Uterus (tissue), 4 donors: ENCODE measurements around the gene HDDC3. TPM values are rescaled to one million over a fixed set of nuclear protein-coding genes. Genes with fewer than 3 reads are reported as not detected.

Experiments
- DNase-seq, 2 donors: peaks; one replicate each; pipeline ENCODE4 v3.0.0-alpha.2; 2019 to 2020
- H3K27ac ChIP-seq, 2 donors: fragments of 200-600 bp; sonication (generic); 1 replicate in 1 of 2; 2 replicates in 1 of 2; pipeline ENCODE4 v1.5.1; 2016 to 2018
- H3K27me3 ChIP-seq, 2 donors: fragments of 200-600 bp; sonication (generic); one replicate each; pipeline ENCODE4 v1.5.1; 2018 to 2019; ENCODE audit warnings: control low read depth in 1 of 2
- H3K36me3 ChIP-seq, 2 donors: fragments of 200-600 bp; sonication (generic); one replicate each; pipeline ENCODE4 v1.5.1; 2019; ENCODE audit warnings: control low read depth in 1 of 2
- H3K4me1 ChIP-seq, 2 donors: fragments of 200-600 bp; sonication (generic); one replicate each; pipeline ENCODE4 v1.5.1; 2018 to 2019; ENCODE audit warnings: control low read depth in 1 of 2
- H3K4me3 ChIP-seq, 2 donors: fragments of 200-600 bp; sonication (generic); 1 replicate in 1 of 2; 2 replicates in 1 of 2; pipeline ENCODE4 v1.5.1; 2018 to 2019; ENCODE audit warnings: mild to moderate bottlenecking in 1 of 2
- H3K9me3 ChIP-seq, 2 donors: fragments of 200-600 bp; sonication (generic); one replicate each; pipeline ENCODE4 v1.5.1; 2019; ENCODE audit warnings: control low read depth in 1 of 2
- CTCF ChIP-seq, 4 experiments: fragments of 200-600 bp in 2 of 4; fragments of 450-650 bp in 2 of 4; sonication (generic) in 2 of 4; IDR thresholded peaks; one replicate each; pipeline ENCODE4 v1.5.1; 2016 to 2019; ENCODE audit warnings: antibody characterized with exemption in 4 of 4, mild to moderate bottlenecking in 2 of 4, moderate library complexity in 1 of 4
- POLR2A ChIP-seq, 2 donors: fragments of 450-650 bp; IDR thresholded peaks; one replicate each; pipeline ENCODE4 v1.6.1; 2016; ENCODE audit warnings: antibody characterized with exemption in 2 of 2, mild to moderate bottlenecking in 1 of 2, moderate library complexity in 1 of 2
- intact Hi-C: fragments of 100-400 bp; cut with DNase I; formaldehyde crosslinking; loops from one replicate; pipeline ENCODE4 v1.15.1; 2023; ENCODE audit warnings: low total_unique reads
- total RNA-seq, 4 donors: library from RNA; depleted of rRNA in 3 of 4; stranded (reverse); fragments of >200 nt in 3 of 4; gene quantifications; one replicate each; pipeline versions ENCODE4 v1.1.0 to v1.2.4, GENCODE V29; 2014 to 2023
- donor health status: DM: yes; HTN: yes; CAD: no.

Gene HDDC3
- total RNA-seq, 4 donors from 2014 or later = 0.59 to 14.0 (median 7.2) TPM

GRCh38 chr15:90915808-90916440 lies 16.4 kb downstream of the HDDC3 start:
- no peak overlapping the region for H3K27ac ChIP-seq
- H3K27me3 ChIP-seq = no peaks in the 10 kb centered on the region
- H3K4me3 ChIP-seq = no peak overlapping the region
- H3K9me3 ChIP-seq = no peaks in the 10 kb centered on the region
- TF ChIP-seq CTCF (IDR thresholded peaks at IDR 0.05) (no peak), POLR2A (IDR thresholded peaks at IDR 0.05) (no peak)
- no peaks in the 10 kb centered on the region for H3K36me3 ChIP-seq
- intact Hi-C loops = no loop called here
- no peaks in the 10 kb centered on the region for H3K4me1 ChIP-seq
- no peak for DNase-seq

GRCh38 chr15:90915216-90915807 lies 17.0 kb downstream of the HDDC3 start:
- no peak overlapping the region for H3K27ac ChIP-seq
- no peaks in the 10 kb centered on the region for H3K36me3 ChIP-seq
- no peaks in the 10 kb centered on the region for H3K4me1 ChIP-seq
- no peaks in the 10 kb centered on the region for H3K9me3 ChIP-seq
- no peak for TF ChIP-seq CTCF (IDR thresholded peaks at IDR 0.05)
- TF ChIP-seq POLR2A (IDR thresholded peaks at IDR 0.05) = no peak
- no peak for DNase-seq
- H3K4me3 ChIP-seq = no peak overlapping the region
- H3K27me3 ChIP-seq = no peaks in the 10 kb centered on the region
- intact Hi-C loops = no loop called here

GRCh38 chr15:90914305-90915080 lies 17.9 kb downstream of the HDDC3 start:
- Histone ChIP-seq H3K27ac (no peak overlapping the region), H3K36me3 (no peaks in the 10 kb centered on the region), H3K9me3 (no peaks in the 10 kb centered on the region), H3K4me1 (no peaks in the 10 kb centered on the region), H3K4me3 (no peak overlapping the region), H3K27me3 (no peaks in the 10 kb centered on the region)
- DNase-seq = no peak
- intact Hi-C loops = no loop called here
- TF ChIP-seq CTCF (IDR thresholded peaks at IDR 0.05) (no peak), POLR2A (IDR thresholded peaks at IDR 0.05) (no peak)

GRCh38 chr15:90913398-90913944 lies 18.9 kb downstream of the HDDC3 start:
- Histone ChIP-seq H3K4me3 (no peak overlapping the region), H3K27ac (no peak overlapping the region), H3K27me3 (no peaks in the 10 kb centered on the region), H3K9me3 (no peaks in the 10 kb centered on the region), H3K36me3 (no peaks in the 10 kb centered on the region), H3K4me1 (no peaks in the 10 kb centered on the region)
- intact Hi-C loops = no loop called here
- DNase-seq = no peak
- no peak for TF ChIP-seq CTCF (IDR thresholded peaks at IDR 0.05)
- no peak for TF ChIP-seq POLR2A (IDR thresholded peaks at IDR 0.05)

- no peaks in the 10 kb centered on the region for H3K9me3 ChIP-seq
- no peak for TF ChIP-seq CTCF (IDR thresholded peaks at IDR 0.05)
- no peak for TF ChIP-seq POLR2A (IDR thresholded peaks at IDR 0.05)
- H3K27me3 ChIP-seq = no peaks in the 10 kb centered on the region
- no peak overlapping the region for H3K27ac ChIP-seq
- DNase-seq = no peak
- intact Hi-C loops = no loop called here
- no peaks in the 10 kb centered on the region for H3K4me1 ChIP-seq
- H3K4me3 ChIP-seq = no peak overlapping the region
- H3K36me3 ChIP-seq = no peaks in the 10 kb centered on the region
Measured at GRCh38 chr15:90912770-90913075, 19.6 kb downstream of the HDDC3 start.
